Adrenal gland (tissue), 5 donors: Measurements from ENCODE around the gene LRRTM4.

Experiments
- CTCF ChIP-seq, 6 experiments: fragments of 450-650 bp in 4 of 6; fragments of 200-600 bp in 2 of 6; sonication (generic) in 1 of 6; IDR thresholded peaks; 1 replicate in 5 of 6; 2 replicates in 1 of 6; pipeline versions ENCODE4 v1.5.1 to v1.8.0; 2016 to 2021; ENCODE audit warnings: antibody characterized with exemption in 6 of 6, mild to moderate bottlenecking in 2 of 6, moderate library complexity in 1 of 6
- POLR2A ChIP-seq, 2 donors: fragments of 450-650 bp; IDR thresholded peaks; one replicate each; pipeline ENCODE4 v1.6.1; 2017; ENCODE audit warnings: antibody characterized with exemption in 2 of 2, mild to moderate bottlenecking in 2 of 2, moderate library complexity in 1 of 2
- donor health status: DM: no; HTN: no; CAD: no.

- TF ChIP-seq POLR2A (IDR thresholded peaks at IDR 0.05) = no peak
- no peak for TF ChIP-seq CTCF (IDR thresholded peaks at IDR 0.05)
Measured at GRCh38 chr2:77271262-77271661, 250.9 kb downstream of the LRRTM4 start.
